Astrocyte of the cerebellum (primary cell): ENCODE data around the gene MGAT5B.

ENCODE experiments used
- DNase-seq: peaks from one replicate; pipeline ENCODE4 v3.0.0-alpha.2; 2011; ENCODE audit warnings: low read depth
- H3K4me3 ChIP-seq: 2 replicates; pipeline ENCODE4 v1.5.1; 2011; ENCODE audit warnings: mild to moderate bottlenecking, low read depth, low read length, moderate library complexity
- in situ Hi-C: cut with HindIII; loops from 2 replicates; pipeline ENCODE4 v1.10.0; 2017; ENCODE audit warnings: low sequenced_read_pairs
- TF ChIP-seq, protein P1 (sequence below): IDR thresholded peaks from 2 replicates; pipeline ENCODE4 v1.5.1; 2012; ENCODE audit warnings: low read length, low read depth, moderate library complexity, mild to moderate bottlenecking; ENCODE audit errors: missing control alignments

Gene MGAT5B

DNA sequence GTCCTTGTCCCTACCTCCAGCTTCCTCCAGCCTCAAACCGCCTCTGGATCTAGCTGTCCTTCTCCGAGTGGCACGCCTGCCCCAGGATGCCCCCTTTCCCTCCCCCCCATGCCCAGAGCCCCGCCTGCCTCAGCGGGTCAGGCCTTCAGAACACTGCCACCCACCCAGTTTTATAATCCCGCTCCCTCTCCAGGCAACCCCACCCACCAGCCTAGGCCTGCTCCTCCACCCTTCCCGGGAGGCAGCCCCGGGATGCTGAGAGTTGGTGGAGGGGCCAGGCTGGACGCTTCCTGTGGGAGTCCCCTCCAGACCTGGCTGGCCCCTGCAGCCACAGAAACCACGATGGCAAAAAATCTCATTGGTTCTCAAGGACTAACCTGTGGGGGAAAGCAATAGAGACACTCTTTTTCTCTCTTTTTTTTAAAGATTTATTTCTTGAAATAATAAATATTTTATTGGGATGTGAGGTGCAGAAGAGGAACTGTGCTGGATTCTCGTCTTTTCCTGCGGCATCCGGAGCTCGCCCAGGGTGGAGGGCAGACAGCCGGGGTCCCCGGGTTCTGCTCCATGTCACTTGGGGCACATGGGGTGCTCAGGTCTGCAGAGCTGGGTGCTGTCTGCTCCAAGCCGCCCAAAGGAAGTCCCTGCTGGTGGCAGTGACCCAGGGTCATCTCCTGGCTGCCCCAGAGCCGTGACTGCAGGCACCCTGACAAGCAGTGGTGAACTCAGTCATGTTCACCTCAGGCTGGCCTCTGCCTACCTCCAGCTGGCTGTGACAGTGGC is 81.9 kb downstream of the MGAT5B start:
- in situ Hi-C loops, result no loop called here
- H3K4me3 ChIP-seq, result no peak overlapping the region
- TF ChIP-seq, protein P1, sequence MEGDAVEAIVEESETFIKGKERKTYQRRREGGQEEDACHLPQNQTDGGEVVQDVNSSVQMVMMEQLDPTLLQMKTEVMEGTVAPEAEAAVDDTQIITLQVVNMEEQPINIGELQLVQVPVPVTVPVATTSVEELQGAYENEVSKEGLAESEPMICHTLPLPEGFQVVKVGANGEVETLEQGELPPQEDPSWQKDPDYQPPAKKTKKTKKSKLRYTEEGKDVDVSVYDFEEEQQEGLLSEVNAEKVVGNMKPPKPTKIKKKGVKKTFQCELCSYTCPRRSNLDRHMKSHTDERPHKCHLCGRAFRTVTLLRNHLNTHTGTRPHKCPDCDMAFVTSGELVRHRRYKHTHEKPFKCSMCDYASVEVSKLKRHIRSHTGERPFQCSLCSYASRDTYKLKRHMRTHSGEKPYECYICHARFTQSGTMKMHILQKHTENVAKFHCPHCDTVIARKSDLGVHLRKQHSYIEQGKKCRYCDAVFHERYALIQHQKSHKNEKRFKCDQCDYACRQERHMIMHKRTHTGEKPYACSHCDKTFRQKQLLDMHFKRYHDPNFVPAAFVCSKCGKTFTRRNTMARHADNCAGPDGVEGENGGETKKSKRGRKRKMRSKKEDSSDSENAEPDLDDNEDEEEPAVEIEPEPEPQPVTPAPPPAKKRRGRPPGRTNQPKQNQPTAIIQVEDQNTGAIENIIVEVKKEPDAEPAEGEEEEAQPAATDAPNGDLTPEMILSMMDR, result no peak
- no peak for DNase-seq

DNA sequence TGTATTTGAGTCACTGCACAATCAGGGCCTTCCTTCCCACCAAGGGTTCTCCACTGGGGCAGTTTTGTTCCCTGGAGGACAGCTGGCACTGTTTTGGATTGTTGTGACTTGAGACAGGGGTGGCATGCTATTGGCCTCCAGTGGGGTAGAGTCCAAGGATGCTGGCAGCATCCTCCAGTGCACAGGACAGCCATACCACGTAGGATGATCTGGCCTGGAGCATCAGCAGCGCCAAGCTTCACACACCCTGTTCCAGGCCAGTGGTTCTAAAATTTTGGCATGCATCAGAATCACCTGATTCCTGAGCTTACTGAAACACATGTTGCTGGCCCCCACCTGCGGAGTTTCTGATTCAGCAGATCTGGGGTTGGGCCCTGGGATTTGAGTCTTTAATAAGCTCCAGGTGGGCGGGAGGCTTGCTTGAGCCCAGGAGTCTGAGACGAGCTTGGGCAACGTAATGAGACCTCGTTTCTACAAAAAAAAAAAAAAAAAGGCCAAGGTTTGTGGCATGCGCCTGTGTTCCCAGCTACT is 83.2 kb downstream of the MGAT5B start:
- in situ Hi-C loops, result no loop called here
- no peak overlapping the region for H3K4me3 ChIP-seq
- DNase-seq, result no peak
- TF ChIP-seq, protein P1, result no peak

DNA sequence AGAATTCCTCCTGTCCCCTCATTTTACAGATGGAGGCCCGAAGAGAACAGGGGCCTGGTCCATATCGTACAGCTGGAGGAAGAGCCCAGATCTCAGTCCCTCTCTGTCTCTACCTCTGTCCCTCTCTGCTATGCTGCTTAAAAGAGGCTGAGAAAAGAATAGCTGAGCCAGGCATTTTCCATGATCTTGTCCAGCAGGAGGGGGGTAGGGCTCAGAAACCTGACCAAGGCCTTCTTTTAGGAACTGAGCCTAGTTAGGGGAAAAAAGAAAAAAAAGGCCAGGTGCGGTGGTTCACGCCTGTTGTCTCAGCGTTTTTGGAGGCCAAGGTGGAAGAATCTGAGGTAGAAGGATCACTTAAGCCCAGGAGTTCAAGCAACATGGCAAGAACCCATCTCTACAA is 84.2 kb downstream of the MGAT5B start:
- DNase-seq, result no peak
- in situ Hi-C loops, result no loop called here
- no peak overlapping the region for H3K4me3 ChIP-seq
- TF ChIP-seq, protein P1, result no peak

DNA sequence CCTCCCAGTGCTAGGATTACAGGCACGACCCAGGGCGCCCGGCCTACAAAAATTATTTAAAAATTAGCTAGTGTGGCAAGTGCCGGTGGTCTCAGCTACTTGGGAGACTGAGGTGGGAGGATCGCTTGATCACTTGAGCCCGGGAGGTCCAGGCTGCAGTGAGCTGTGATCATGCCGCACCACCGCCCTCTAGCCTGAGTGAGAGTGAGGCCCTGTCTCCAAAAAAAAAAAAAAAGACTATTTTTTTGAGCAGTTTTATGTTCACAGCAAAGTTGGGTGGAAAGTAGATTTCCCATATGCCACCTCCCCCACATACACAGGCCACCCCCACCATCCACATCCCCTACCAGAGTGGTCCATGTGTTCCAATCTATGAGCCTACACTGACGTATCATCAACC is 84.9 kb downstream of the MGAT5B start:
- in situ Hi-C loops, result no loop called here
- no peak overlapping the region for H3K4me3 ChIP-seq
- no peak for DNase-seq
- TF ChIP-seq, protein P1, result no peak

DNA sequence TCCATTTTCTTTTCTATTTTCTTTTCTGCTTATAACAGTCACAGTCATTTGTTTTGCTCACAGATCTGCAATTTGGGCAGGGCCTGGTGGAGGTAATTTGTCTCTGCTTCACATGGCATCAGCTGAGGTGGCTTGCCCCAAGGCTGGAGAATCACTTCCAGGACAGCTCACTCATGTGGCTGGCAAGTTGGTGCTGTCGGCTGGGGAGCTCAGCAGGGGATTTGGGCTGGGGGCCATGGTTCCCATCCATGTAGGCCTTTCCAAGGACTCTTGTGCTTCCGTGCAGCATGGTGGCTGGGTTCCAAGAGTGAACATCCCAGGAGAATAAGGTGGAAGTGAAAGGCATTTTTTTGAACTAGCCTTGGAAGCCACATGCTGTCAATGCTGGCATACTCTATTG is 85.7 kb downstream of the MGAT5B start:
- in situ Hi-C loops, result no loop called here
- no peak for DNase-seq
- TF ChIP-seq, protein P1, result no peak
- H3K4me3 ChIP-seq, result no peak overlapping the region

DNA sequence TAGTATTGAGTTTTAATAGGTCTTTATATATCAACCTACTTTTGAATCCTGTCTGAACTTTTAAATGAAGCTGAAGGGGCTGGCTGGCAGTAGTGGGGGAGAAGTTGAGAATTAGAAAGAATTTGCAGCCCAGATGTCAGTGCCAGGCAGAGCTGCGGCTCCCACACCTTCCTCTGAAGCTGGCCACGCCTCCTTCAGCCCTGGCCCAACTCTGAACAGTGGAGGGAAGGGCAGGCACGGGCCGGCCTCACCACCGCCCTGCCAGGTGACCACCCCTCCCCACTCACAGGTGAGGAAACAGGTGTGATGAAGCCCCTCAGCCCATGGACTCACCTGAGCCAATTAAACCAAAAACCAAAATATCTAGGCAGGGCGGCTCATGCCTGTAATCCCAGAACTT is 87.0 kb downstream of the MGAT5B start:
- H3K4me3 ChIP-seq, result no peak overlapping the region
- no peak for DNase-seq
- in situ Hi-C loops, result no loop called here
- TF ChIP-seq, protein P1, result no peak
